A673 (cell line): ENCODE results near the gene RASAL2.

Experiments used
- CTCF ChIP-seq: fragments of 300-800, 200-600 bp; sonication (generic); conservative IDR thresholded peaks from 2 replicates; pipeline ENCODE4 v1.5.1; 2017; ENCODE audit warnings: low read depth, mild to moderate bottlenecking, antibody characterized with exemption, low read length, moderate library complexity, mixed read lengths
- EZH2 ChIP-seq: fragments of 200-600 bp; sonication (generic); IDR thresholded peaks from 2 replicates; pipeline ENCODE4 v1.6.1; 2017; ENCODE audit warnings: borderline replicate concordance, low read depth, mild to moderate bottlenecking, mixed read lengths, antibody characterized with exemption, low read length; ENCODE audit not compliant: poor library complexity, severe bottlenecking

GRCh38 chr1:178512566-178513277 is 418.8 kb downstream of the RASAL2 start, which contains the start of gene TEX35:
- TF ChIP-seq CTCF (no peak), EZH2 (no peak)
